Hypothalamus (tissue), 51 donors: Measurements from ENCODE around the gene PRSS36.
"Not testable (repeated sequence)": the region's sequence is repeated elsewhere in the genome, so short reads cannot be mapped to it uniquely, and the experiment has no call there.

Experiments
- DNase-seq, 51 donors: peaks; one replicate each; lab custom pipeline; 2025; lab: John Stamatoyannopoulos, UW

PRSS36 gene

GRCh38 chr16:31149894-31150890 lies at the start of gene PRSS36:
Gene PRSS36 (minus strand): TSS chr16:31150066. CDS start chr16:31150035, 31 bp downstream.
- no peak for DNase-seq

GRCh38 chr16:31199430-31200041 lies 49.7 kb upstream of the PRSS36 start:
- DNase-seq = no peak

DNA sequence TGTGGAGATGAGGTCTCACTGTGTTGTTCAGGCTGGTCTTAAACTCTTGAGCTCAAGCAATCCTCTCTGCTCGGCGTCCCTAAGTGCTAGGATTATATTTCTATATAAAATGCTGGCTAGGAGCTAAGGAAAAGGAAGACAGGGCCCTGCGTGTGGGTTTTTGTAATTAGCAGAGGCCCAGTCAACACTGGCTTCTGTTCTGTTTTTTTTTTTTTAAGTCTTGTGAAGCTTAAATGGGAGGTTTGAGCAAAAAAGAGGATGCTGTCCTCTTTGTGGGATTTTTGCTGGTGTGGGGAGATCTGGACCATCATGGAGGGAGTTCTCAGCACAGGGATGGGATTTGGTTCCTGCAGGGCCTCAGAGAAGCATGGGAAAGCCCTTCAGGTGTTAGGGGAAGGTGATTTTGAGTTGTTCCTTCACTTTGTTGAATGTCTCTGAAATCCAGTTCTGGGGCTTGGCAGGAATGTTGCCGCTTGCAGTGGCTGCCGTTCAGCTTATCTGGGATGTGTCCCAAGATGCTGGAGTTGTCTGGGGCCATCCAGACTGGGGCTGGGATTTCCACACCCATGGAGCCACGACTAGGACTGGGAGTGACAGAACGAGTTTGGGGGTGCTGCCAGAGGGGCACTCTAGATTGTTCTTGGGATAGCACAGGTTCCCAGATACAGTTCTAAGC lies 48.5 kb upstream of the PRSS36 start:
- no peak for DNase-seq

GRCh38 chr16:31196324-31197088 lies 46.6 kb upstream of the PRSS36 start:
- no peak for DNase-seq

DNA sequence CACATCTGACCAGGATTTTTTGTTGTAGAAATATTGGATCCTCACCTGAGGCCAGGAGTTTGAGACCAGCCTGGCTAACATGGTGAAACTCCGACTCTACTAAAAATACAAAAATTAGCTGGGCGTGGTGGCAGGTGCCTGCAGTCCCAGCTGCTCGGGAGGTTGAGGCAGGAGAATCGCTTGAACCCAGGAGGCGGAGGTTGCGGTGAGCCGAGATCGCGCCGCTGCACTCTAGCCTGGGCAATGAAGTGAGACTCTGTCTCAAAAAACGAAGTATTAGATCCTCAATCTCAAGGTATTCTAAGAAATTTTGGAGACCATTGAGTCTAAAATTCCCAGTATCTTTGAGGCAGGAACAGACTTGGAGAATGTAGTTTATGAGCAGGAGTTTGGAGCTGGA lies 46.0 kb upstream of the PRSS36 start:
- not testable (repeated sequence) for DNase-seq

- no peak for DNase-seq
These were observed 45.0 kb upstream of the PRSS36 start for GRCh38 chr16:31194898-31195297.

GRCh38 chr16:31193874-31194273 lies 44.0 kb upstream of the PRSS36 start:
- DNase-seq = no peak

DNA sequence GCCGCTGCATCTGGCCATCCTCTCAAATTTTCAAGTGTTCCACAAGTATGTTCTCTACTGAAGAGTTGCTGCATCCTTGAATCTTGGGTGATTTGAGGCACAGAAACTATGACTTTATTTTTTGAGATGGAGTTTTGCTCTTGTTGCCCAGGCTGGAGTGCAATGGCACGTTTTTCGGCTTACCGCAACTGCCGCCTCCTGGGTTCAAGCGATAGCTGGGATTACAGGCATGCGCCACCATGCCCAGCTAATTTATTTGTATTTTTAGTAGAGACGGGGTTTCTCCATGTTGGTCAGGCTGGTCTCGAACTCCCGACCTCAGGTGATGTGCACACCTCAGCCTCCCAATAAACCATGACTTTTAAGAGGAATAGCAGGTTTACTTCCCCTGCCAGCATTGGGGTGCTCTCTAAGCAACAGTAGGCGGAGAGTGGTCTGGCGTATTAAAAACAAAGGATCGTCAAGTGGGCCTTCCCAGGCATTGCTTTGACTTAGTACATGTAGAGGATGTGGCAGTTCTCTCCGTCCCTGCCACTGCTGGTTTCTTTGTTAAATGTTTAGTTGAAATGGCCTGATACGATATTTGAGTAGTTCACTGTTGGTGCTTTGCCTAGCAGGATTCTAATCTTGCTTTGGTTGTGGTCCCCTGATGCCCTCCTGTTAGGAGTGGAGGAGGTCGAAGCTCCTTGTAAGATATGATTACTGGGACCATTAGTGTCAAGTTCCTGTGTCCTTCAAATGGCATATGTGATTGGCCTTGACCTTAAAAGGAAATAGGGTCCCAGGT lies 43.2 kb upstream of the PRSS36 start:
- no peak for DNase-seq

DNA sequence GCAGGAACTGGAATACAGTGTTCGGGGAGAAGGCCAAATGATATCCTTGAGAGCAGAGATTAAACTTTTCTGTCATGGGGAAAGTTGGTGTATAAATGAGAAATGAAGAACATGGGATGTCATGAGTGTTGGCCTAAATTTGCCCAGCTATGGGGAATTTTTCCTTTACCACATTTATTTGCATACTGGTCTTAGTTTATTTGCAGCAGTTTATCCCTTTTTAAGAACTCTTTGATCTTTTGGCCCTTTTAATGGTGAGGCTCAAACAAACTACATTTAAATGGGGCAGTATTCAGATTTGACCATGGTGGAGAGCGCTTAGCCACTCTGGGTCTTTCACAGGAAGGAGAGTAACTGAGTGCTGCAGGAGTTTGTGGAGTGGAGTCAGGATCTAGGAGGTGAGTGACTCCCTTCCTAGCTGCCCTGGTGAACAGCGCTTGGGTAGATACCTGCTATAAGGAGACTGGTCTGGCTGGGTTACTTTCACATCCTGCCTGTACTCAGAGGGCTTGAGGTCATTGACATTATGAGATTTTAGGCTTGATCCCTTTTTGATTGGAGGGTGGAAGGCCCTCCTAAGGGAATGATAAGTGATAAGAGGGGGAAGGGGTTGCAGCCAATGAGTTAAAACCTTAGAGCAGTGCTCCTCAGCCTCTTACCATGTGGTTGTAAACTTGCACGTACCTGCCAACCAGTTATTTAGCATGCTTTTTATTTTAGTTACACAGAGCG lies 42.0 kb upstream of the PRSS36 start:
- DNase-seq = no peak

DNA sequence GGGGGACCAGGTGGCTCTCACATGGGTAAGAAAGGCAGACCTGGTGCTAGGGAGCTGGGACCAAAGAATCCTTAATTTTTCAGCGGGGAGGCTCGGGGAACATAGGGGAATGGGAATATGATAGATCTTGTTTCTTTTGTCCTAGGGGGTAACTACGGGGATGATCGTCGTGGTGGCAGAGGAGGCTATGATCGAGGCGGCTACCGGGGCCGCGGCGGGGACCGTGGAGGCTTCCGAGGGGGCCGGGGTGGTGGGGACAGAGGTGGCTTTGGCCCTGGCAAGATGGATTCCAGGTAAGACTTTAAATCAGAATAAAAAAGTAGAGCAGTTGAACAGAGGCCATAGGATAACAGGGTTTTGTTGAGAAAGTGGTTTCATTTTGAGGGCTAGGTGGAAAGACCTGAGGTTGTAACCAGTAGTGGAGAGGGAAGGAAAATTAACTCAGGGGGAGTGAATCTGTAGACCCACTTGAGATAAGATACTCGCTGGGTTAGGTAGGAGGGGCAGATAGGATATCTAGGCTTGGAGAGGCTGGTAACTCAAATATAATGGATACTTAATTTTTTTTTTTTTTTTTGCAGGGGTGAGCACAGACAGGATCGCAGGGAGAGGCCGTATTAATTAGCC lies 41.1 kb upstream of the PRSS36 start:
- DNase-seq = no peak

DNA sequence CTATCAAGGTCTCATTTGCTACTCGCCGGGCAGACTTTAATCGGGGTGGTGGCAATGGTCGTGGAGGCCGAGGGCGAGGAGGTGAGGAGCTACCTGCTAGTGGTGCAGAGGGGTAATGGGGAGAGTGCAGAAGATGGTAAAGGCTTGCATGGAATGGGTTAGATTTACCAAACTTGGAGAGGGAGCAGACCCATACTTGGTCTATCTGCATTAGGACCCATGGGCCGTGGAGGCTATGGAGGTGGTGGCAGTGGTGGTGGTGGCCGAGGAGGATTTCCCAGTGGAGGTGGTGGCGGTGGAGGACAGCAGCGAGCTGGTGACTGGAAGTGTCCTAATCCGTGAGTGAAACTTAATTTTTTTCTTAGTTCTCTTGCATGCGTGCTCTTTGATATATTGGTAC lies 40.2 kb upstream of the PRSS36 start:
- DNase-seq = no peak

GRCh38 chr16:31189412-31189778 lies 39.5 kb upstream of the PRSS36 start:
- DNase-seq = no peak

DNA sequence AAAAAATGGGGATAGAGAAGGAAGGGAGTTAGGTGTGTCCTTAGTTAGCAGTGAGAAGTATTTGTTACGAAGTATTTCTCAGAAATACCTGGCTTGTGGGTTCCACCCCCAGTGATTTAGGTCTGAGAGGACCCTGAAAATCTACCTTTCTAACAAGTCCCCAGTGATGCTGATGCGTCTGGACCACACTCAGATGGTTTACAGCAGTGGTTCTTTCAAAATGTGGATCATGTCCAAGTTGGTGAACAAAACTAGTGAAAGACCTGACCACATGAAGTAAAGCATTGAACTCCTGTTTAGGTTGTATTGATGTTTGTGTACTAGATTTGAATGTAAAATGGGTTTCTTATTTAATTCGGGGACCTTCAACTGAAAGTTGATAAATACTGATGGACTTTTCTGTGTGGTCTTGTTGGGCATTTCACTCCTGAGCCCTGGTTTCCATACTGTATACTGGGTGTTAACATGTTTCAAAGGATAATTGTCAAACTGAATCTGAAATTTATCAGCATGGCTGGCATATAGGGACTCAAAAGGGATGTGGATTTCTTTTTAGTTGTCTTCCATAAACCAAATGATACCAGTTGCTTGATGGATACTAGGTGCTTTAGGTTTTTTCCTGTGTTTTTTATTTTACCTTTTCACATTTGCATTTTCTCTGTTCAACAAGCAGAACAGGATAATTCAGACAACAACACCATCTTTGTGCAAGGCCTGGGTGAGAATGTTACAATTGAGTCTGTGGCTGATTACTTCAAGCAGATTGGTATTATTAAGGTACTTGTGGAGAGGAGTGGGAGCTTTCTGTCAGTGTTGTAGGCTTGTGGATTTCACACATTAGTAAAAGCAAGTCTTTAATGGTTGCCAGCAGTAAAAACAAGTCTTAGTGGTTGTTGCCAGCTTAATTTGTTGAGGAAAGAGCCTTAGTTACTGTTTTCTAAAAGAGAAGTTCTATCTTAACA lies 38.9 kb upstream of the PRSS36 start:
- no peak for DNase-seq

DNA sequence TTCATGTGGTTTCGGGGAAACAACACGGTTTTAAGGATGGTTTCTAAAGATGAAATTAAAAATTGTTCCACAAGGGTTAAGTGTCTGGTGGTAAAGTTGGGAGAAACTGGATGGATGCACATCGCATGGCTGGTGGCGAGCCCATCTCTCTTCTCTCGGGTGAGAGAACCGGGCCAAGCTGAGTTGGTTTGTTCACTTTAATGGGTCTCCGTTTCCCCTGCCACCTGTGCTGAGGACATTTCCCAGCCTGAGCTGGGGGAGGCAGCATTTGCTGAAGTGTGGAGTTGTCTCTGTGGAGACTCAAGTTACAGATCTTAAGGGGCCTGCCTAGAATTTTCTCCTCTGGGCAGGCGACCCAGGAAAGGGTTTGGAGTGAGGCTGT lies 37.9 kb upstream of the PRSS36 start:
- DNase-seq = no peak

- DNase-seq = no peak
These were observed 37.3 kb upstream of the PRSS36 start for GRCh38 chr16:31186930-31187807.

GRCh38 chr16:31186176-31186575 lies 36.3 kb upstream of the PRSS36 start:
- DNase-seq = no peak

DNA sequence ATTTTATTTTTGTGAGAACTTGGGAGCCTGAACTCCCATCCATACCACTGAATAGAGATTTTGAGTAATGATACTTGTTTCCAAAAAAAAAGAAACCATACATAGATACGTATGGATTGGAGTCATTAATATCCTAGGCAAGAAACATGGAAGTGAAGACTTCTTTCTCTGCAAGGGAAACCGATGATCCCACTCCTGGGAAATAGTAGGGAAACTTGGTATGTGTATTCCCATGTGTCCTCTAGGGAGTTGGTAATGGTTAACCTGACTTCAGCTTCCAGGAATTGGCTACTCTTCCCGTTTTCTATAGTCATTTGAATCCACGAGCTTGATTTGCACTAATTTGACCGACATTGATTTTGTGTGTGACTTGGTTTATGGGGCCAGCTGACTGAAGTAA lies 35.5 kb upstream of the PRSS36 start:
- DNase-seq = no peak
